HepG2 (cell line): ENCODE measurements around the gene TBC1D14. TPM values are rescaled to one million over a fixed set of nuclear protein-coding genes. Genes with fewer than 3 reads are reported as not detected.

Experiments used
- ARID3A ChIP-seq: IDR thresholded peaks from 2 replicates; pipeline ENCODE4 v1.6.1; 2012; ENCODE audit warnings: low read depth, low read length, improper control_type of control experiment
- FOXA1 ChIP-seq, 2 experiments: fragments of 450-650 bp in 1 of 2; sonication (generic) in 1 of 2; formaldehyde crosslinking in 1 of 2; IDR thresholded peaks; 2 replicates each; pipeline versions ENCODE4 v1.4.0 to v1.6.1; 2016 to 2020; ENCODE audit warnings: missing genetic modification reagents in 1 of 2
- HMGA1 ChIP-seq: sonication (generic); formaldehyde crosslinking; conservative IDR thresholded peaks from 2 replicates; pipeline ENCODE4 v1.4.0; 2020; ENCODE audit warnings: missing genetic modification reagents
- KLF6 ChIP-seq: IDR thresholded peaks from 2 replicates; pipeline ENCODE4 v1.8.0; 2016; ENCODE audit warnings: missing biosample characterization, missing genetic modification reagents
- KMT2A ChIP-seq: sonication (generic); formaldehyde crosslinking; IDR thresholded peaks from 2 replicates; pipeline ENCODE4 v1.4.0; 2020; ENCODE audit warnings: missing genetic modification reagents
- MTA1 ChIP-seq: sonication (generic); formaldehyde crosslinking; IDR thresholded peaks from 2 replicates; pipeline ENCODE4 v1.4.0; 2020; ENCODE audit warnings: missing genetic modification reagents, mild to moderate bottlenecking, borderline replicate concordance
- POLR2AphosphoS2 ChIP-seq: IDR thresholded peaks from 2 replicates; pipeline ENCODE4 v1.6.1; 2011; ENCODE audit warnings: low read depth, low read length, improper control_type of control experiment
- PRDM10 ChIP-seq: sonication (generic); formaldehyde crosslinking; IDR thresholded peaks from 2 replicates; pipeline ENCODE4 v1.4.0; 2020; ENCODE audit warnings: low read depth, missing genetic modification reagents
- RBFOX2 ChIP-seq: fragments of 200-400 bp; formaldehyde crosslinking; IDR thresholded peaks from 2 replicates; pipeline ENCODE4 v1.6.1; 2017; ENCODE audit warnings: low read depth, mild to moderate bottlenecking, low read length
- THAP8 ChIP-seq: sonication (generic); formaldehyde crosslinking; IDR thresholded peaks from 2 replicates; pipeline ENCODE4 v1.5.1; 2020; ENCODE audit warnings: missing genetic modification reagents, mild to moderate bottlenecking, borderline replicate concordance
- ZMYM2 ChIP-seq: sonication (generic); formaldehyde crosslinking; IDR thresholded peaks from 2 replicates; pipeline ENCODE4 v1.8.0; 2022; ENCODE audit warnings: mild to moderate bottlenecking, missing genetic modification reagents
- ZNF296 ChIP-seq: sonication (generic); formaldehyde crosslinking; conservative IDR thresholded peaks from 2 replicates; pipeline ENCODE4 v1.5.0; 2020; ENCODE audit warnings: mild to moderate bottlenecking, missing genetic modification reagents
- ZNF414 ChIP-seq: sonication (generic); formaldehyde crosslinking; IDR thresholded peaks from 2 replicates; pipeline ENCODE4 v1.5.0; 2020; ENCODE audit warnings: missing genetic modification reagents
- ZNF574 ChIP-seq: sonication (generic); formaldehyde crosslinking; IDR thresholded peaks from 2 replicates; pipeline ENCODE4 v1.4.0; 2020; ENCODE audit warnings: missing genetic modification reagents
- ZNF839 ChIP-seq: sonication (generic); formaldehyde crosslinking; IDR thresholded peaks from 2 replicates; pipeline ENCODE4 v1.4.0; 2020; ENCODE audit warnings: missing genetic modification reagents, mild to moderate bottlenecking, borderline replicate concordance
- ZSCAN20 ChIP-seq: sonication (generic); formaldehyde crosslinking; IDR thresholded peaks from 2 replicates; pipeline ENCODE4 v1.4.0; 2020; ENCODE audit warnings: missing genetic modification reagents, mild to moderate bottlenecking, borderline replicate concordance
- polyA plus RNA-seq, 8 experiments: library from polyadenylated mRNA; depleted of rRNA in 3 of 8; stranded (reverse) in 7 of 8; unstranded in 1 of 8; fragments of >200 nt; fragmentation: Illumina TruSeq in 4 of 8; extraction: Trizol in 4 of 8; gene quantifications; 2 replicates each; pipeline versions ENCODE4 v1.2.1 to v1.2.3, GENCODE V29; 2011 to 2016; ENCODE audit warnings: low read depth in 4 of 8, missing spikeins in 1 of 8, mixed read lengths in 1 of 8; ENCODE audit not compliant: insufficient read depth in 1 of 8
- total RNA-seq, 5 experiments: library from RNA; depleted of rRNA; stranded (reverse); fragments of >200 nt; fragmentation: Illumina TruSeq; extraction: Trizol; gene quantifications; 2 replicates each; pipeline ENCODE4 v1.2.3, GENCODE V29; 2016; ENCODE audit warnings: low read depth in 1 of 5

TBC1D14 gene
- total and polyA plus RNA-seq, 2 of the 13 experiments (the other 11 are each of a cell fraction or from before 2014, with no cell fraction given), result 29.5 to 46.5 TPM

- TF ChIP-seq PRDM10 (no peak), HMGA1 (CRISPR knock-in tag) (no peak), ZNF839 (CRISPR knock-in tag) (no peak), ZMYM2 (CRISPR knock-in tag) (peak; percentile 64; the same call in 1 of the 2 replicates), THAP8 (CRISPR knock-in tag) (no peak), ARID3A (no peak), POLR2AphosphoS2 (no peak), FOXA1 (IDR thresholded peaks at IDR 0.05) (no peak), FOXA1 (CRISPR knock-in tag; IDR thresholded peaks at IDR 0.05) (no peak; the same call in 1 of the 2 replicates), MTA1 (CRISPR knock-in tag) (peak; percentile 49; the same call in 1 of the 2 replicates), ZSCAN20 (CRISPR knock-in tag) (no peak), ZNF574 (CRISPR knock-in tag) (peak; percentile 65), ZNF296 (CRISPR knock-in tag) (0 out of 2 replicates have a peak, but pooled peaks have one; percentile 23), RBFOX2 (peak; percentile 75), KMT2A (0 out of 2 replicates have a peak, but pooled peaks have one; percentile 39), ZNF414 (CRISPR knock-in tag) (no peak), KLF6 (CRISPR knock-in tag) (0 out of 2 replicates have a peak, but pooled peaks have one; percentile 30)
Measured at GRCh38 chr4:7043284-7044136, 133.9 kb downstream of the TBC1D14 start, which contains the start of gene TADA2B (continued).
